NCI-H146 treated with DMSO at 0.1 percent for 48 hours (cell line): ENCODE results near the gene TSPEAR.
"Not testable (repeated sequence)": the region's sequence is repeated elsewhere in the genome, so short reads cannot be mapped to it uniquely, and the experiment has no call there.

Experiments used
- DNase-seq: peaks from one replicate; lab custom pipeline; 2025; ENCODE audit not compliant: unreplicated experiment; lab: John Stamatoyannopoulos, UW

The TSPEAR gene

DNA sequence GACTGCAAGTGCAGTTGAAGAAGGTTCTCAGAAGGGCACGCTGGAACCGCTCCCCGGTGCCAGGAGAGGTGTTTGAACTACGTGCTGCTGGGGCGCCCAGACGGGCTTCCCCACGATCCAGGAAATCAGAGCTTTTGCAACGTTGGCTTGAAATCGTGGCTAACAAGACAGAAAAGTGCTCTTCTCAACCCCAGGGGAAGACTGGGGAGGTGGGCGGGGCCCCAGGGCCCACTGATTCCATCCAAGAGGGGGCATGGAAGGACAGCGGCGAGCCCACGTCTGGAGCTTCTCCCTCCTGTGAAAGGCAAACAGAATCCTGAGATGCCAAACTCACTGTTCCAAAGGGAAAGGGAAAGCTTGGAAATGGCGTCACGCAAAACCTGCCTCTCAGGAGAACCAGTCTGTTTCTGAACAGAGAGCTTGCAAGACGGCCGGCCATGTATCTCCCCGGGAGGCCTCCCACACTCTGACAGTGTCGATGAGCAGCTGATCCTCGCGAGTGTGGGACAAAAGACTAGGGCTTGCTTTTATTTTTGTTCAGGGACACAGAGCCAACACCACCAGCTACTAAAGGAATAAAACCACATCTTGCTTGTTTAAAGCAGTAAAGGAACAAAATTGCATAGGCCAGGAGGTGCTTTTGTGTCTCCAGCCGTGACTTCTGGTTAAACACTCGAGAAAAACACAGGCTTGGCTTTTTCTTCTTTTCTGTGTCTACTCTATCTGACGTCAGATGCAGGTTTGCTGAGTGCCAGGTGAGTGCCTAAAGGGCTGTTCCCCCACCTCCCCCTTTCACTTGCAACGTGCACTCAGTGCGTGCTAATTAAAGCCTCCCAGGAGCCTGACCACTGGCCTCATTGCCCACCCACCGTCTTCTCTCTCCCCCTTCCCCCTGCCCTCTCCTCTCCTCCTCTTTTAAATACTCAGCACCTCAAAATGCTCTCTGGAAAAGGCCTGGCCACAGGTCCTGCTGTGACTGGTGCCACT is 214.5 kb downstream of the TSPEAR start:
- DNase-seq, result no peak

DNA sequence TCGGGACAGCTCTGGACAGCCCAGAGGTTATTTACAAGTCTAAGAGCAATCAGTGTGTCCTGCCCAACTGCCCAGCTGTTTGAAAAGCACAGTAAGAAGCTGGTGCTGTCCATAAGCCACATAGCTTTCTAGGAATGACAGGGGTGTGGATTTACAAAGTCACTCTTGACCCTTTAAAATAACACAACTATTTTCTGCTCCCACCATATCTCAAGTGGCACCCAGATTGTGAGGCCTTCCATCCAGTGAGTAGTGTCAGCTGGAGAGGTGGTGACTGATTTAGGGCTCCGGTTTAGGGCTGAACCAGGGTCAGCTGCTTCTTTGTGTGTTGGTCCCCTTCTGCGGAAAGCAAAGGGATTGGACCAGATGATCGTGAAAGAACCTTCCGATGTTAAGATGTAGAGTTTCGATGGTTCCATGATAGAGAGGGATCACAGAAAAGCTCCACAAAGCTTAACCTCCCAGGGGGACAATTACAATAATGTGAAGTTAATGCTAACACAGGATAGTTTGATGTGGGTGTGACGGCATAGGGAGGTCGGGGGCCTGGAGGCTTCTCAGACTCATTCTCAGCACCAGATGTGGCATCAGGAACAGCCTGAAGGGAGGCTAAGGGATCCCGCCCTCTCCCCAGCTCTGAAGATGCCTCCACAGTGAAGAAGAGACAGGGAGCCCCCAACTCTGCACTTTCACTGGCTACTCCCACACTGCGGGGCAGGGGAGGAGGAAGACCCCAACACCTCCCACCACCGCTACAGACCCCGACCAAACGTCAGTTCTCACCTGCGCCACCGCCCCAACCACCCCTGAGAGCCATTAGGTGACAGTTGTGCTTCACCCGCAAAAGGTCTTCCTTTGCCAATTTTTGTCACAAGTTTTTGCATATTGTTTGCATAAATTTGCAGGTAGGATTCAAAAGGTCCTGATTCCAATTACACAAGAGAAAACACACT is 215.5 kb downstream of the TSPEAR start:
- no peak for DNase-seq

DNA sequence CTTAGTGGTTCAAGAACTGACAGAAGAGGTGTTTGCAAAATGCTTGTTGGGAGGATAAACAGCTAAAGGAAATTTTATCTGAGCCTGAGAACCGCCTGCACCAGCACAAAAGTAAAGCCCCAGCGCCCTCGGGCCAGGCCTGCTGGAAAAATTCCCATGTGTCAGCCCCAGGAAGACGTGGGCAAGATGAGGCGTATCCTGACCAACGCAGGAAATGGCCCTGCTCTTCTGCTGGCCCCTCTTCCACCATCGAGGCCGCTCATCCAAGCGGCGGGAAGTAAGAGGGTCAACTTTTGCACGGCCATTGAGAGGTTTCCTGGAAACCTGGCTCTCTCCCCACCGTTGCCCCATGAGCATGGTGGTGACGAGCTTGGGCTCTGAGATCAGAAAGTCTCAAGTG is 216.4 kb downstream of the TSPEAR start:
- no peak for DNase-seq

DNA sequence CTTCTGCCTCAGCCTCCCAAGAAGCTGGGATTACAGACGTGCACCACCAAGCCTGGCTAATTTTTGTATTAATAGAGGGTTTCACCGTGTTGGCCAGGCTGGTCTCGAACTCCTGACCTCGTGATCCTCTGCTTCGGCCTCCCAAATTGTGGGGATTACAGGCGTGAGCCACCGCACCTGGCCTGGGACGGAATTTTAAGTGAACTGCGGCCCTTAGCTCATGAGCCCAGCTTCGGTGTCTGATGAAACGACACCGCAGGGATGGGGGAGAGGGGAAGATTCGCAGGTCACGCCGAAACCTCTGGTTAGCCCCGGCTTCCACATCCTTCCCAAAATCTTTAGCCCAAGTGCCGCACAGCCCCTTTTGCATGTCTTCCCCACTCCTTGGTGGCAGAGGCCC is 217.0 kb downstream of the TSPEAR start:
- no peak for DNase-seq

DNA sequence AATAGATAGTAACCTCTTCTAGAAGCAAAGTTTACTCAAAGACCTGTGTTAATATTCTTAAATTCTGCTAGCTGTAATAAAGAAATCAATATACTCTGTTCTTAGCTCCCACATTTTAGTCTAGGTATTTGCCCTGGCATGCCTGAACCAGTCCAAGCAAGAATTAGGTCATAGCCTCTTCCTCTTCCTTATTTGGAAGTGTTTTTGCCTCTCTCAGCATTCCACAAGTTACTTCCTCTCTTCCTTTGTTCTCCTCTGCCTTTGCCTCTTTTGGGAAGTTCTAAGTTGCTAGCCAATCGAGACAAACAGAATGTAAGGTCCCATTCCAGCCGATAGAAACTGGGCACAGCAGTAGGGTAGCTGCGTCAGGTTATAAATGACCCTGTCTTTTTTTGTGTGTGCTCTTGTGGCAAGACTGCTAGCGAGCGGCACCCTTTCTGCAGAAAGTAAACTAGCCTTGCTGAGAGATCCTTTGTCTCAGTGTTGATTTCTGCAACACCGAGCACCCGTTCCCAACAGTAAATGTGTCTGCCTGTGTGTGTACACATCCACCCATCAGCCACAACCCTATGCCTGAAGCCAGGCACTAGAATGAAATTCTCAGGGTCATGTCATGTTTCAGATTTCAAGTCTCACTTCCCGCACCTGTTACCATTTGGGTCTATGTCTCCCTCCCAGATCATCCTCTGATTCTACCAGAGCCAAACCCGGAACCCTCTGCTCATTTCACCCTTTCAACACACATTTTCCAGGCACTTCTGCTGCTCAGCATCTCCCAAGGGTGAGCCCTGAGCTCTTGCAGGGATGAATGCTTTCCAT is 218.6 kb downstream of the TSPEAR start:
- DNase-seq, result no peak

DNA sequence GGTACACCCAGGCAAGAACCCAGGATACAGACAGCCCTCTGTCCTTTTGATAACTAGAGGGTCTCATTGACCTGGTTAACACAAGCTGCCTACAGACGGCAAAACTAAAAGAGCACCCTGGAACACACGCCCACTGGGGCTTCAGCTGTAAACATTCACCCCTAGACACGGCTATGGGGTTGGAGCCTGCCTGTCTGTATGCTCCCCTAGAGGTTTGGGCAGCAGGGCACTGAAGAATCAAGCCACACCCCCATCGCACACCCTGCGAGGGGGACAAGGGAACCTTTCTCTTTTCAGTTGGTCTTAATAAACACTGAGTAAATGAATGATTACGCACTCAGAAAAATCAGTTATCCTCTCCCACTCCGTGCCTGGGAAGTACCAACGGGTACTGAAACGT is 220.6 kb downstream of the TSPEAR start:
- no peak for DNase-seq

DNA sequence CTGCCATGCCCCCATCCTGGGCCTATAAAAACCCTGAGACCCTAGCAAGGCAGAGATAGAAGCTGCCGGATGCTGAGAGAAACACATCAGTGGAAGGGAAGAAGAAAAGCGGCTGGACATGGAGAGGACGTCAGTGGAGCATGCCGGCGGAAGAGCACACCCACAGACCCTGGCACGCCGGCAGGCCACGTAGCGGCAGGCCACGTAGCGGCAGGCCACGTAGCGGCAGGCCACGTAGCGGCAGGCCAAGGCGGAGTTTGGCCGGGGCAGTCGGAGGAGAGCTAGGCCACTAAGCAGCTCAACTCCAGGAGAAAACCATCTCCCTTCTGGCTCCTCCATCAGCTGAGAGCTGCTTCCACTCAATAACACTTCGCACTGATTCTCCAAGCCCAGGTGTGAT is 221.0 kb downstream of the TSPEAR start:
- no peak for DNase-seq

DNA sequence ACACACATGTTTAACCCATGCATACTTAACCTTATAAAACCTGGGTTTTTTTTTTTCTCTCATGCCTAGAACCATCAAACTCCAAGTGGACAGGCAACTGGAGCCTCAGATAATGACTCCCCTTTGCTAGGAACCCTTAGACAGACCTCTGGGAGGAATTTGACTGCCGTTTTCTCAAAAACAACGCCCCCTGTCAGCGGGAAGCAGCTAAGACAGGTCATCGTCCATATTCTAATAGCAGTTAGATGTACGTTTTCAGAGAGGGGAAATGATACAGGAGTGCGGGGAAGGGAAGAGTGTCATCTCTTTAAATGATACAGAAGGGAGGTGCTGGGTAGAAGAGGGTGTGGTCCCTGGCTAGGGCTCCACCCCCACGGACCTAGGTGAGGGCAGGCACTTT is 221.4 kb downstream of the TSPEAR start:
- DNase-seq, result no peak

DNA sequence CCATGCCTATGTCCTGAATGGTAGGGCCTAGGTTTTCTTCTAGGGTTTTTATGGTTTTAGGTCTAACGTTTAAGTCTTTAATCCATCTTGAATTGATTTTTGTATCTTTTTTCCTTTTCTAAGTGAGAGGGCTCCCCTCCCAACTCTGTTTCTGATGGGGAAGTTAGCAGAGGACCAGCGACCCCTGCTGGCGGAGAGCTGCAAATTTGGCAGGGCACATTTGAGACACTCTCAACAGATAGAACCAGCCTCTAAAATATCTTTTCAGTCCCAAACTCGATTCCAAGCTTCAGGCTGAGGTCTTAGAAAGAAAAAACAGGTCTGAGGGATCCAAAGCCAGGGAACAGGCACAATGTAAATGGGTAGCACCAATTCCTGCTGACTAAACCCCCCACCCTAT is 223.5 kb downstream of the TSPEAR start:
- no peak for DNase-seq

DNA sequence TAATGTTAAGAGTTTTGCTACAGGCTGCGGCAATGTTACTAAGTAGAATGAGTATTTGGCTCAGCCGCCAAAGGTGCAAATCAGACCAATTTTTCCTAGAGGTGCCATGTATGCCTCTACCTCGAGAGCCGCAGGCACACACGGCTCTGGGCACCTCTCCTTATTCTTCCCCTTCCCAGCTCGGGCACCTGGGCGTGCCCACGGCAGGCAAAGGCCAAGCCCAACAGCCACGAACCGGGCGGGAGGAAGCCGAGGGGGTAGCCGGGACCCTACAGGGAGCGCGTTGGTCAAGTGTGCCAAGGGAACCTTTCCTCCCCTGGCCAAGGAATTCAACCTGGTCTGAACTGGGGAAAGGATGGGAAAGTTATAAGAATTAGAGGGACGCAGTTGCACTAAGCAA is 225.1 kb downstream of the TSPEAR start:
- DNase-seq, result no peak

DNA sequence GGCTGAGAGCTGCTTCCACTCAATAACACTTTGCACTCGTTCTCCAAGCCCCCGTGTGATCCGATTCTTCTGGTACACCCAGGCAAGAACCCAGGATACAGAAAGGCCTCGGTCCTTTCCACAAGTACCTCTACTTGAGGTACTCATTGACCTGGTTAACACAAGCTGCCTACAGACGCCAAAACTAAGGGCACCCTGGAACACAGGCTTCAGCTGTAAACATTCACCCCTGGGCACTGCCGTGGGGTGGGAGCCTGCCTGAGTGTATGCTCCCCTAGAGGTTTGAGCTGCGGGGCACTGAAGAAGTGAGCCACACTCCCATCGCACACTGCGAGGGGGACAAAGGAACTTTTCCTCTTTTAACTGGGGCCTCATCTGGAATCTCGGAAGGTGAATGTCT is 225.6 kb downstream of the TSPEAR start:
- DNase-seq, result no peak

DNA sequence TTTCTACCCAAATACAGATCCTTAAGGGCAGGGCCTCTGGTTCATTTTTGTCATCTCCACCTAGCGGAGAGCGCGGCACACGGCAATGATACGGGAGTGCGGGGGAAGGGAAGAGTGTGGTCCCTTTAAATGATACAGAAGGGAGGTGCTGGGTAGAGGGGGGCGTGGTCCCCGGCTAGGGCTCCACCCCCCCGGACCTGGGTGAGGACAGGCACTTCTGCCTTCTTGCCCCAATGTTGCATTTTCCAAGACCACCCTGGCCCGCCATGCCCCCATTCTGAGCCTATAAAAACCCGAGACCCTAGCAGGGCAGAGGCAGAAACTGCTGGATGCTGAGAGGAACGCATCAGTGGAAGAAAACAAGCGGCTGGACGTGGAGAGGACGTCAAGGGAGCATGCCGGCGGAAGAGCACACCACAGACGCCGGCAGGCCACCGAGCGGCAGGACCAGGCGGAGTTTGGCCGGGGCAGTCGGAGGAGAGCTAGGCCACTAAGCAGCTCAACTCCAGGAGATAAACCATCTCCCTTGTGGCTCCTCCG is 226.0 kb downstream of the TSPEAR start:
- peak; percentile 49 for DNase-seq

DNA sequence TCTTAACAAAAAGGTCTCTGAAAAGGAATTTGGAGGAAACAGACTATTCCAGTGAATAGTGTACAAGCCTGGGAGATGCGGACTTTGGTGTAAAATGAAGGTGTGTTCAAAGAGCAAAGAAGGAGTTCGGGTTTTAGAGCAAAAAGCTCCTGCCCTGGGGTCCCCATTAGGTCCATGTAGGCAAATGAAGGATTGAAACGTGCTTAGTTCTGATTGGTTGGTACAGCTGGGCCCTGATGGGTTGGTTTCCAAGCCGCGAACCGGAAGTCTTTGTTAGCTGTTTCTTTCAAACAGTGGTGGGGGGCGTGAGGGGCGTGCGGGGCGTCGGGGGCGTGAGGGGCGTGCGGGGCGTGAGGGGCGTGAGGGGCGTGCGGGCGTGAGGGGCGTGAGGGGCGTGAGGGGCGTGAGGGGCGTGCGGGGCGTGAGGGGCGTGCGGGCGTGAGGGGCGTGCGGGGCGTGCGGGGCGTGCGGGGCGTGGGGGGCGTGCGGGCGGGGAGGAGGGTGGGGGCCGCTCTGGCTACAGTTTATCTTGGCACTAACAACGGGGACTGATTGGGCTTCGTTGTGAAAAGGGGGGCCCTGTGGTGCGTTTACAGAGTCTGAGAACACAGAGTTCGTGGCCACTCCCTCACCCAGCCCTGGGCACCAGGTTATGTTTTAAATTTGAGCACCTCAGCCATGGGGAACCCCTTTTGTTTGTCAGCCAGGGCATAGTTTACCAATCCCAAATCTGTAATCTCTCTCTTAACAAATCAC is 226.7 kb downstream of the TSPEAR start:
- no peak for DNase-seq

DNA sequence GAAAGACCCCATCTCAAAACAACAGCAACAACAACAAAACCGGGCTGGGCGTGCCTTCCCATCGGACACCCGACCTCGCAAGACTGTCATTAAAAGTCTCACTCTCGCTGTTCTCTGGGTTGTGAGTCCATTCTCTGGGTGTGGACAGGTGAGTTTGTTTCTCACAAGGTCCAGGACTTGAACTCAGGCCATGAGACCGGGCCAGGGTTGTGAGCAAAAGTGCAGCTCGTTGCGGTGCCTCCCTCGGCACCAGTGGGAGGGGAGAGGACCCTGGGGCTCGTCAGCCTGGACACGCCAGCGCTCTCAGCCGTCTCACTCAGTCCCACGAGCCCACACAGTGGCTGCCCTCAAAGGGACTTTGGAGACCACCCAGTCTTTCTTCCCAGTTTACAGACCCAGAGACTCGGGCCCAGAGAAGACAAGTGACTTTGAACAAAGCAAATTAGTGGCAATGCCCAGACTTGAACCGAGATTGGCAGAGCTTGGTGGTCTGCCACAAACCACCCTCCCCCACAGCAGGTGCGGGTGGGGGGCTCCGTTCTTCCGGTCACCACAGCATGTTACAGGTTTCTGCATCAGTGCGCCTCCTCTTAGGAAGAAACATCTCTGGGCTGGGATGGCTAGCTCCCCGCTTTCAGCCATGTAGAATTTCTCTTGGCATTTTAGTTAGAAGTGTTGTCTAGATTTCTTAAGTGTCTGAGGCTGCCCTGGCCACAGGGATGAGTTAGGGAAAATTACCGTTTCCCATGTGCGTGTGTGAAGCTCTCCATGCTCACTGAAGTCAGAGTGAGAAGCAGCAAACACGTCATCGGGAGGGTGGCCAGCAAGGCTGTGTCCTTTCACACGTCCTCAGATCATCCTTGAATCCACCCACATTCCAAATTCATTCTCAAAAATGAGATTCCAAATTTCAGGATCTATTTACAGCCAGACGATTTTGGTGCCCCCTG is 227.8 kb downstream of the TSPEAR start:
- DNase-seq, result no peak

DNA sequence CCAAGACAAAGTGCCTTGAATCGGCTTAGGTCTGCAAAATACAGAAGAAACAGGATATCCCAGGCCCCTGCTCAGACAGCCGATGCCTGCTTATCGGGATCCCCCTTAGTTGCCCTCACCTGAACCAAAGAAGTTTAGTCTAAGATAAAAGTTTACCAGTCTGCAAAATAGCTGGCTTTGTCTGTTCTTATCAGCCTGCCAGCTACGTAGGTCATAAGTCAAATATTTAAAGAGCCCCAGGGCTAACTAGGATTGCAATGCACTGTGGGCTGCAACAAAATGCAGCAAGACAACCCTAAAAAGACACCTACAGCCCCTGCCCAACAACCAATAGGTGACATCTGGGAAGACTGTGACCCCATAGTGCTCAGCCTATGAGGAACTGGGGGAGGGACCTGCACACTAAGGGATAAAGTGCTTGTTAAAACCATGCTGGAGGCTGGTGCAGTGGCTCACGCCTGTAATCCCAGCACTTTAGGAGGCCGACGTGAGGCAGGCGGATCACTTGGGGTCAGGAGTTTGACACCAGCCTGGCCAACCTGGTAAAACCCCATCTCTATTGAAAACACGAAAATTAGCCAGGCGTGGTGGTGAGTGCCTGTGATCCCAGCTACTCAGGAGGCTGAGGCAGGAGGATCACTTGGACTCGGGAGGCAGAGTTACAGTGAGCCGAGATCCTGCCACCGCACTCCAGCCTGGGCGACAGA is 228.6 kb downstream of the TSPEAR start:
- no peak for DNase-seq

DNA sequence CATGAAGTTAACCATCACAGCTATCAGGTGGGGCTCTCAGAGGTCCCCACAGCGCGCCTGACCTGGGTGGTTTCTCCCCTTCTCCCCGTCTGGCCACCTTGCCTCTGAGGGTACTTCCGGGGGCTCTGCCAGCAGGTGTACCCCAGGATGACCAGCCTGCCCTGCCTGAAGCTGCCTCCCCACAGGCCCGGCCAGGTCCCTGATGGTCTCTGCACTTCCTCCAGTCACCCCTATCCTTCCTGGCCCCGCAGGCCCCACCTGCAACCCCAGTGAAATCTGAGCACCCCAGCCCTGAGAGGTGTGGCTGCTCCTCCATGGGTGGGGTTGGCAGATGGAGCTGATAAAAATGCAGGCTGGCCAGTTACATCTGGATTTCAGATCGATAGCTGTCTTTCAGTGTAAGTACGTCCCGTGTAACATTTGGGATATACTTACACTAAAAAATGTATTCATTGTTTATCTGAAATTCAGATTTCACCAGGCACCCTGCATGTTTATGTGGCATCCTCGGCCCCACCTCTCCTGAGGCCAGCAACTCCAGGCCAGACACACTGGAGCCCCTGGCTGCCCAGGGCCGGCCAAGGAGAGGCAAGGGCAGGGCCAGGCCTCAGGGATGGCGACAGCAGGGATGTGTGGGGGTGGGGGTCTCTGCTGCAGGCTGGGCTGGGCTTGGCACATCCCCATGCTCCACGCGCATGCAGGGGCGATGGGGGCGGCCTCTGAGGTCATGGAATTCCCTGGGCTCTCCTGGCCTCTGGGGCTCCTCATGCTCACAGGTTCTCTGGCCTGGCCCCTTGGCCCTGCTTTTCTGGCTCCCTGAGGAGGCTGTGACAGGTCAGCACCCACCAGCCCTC is 230.9 kb downstream of the TSPEAR start:
- no peak for DNase-seq

DNA sequence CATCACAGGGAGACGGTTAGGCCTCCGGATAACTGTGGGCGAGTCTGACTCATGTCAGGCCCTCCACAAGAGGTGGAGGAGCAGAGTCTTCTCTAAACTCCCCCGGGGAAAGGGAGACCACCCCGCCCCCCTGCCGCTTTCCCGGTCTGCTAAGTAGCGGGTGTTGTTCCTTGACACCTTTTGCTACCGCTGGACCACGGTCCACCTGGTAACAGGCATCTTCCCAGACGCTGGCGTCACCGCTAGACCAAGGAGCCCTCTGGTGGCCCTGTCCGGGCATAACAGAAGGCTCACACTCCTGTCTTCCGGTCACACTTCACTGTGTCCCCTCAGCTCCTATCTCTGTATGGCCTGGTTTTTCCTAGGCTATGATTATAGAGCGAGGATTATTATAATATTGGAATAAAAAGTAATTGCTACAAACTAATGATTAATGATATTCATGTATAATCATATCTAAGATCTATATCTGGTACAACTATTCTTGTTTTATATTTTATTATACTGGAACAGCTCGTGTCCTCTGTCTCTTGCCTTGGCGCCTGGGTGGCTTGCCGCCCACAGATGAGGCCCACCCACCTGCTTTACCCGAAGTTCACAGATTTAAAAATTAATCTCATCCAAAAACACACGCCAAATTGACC is 231.7 kb downstream of the TSPEAR start:
- DNase-seq, result not testable (repeated sequence)
